ENCODE measurements around the gene CDK19. TPM values are rescaled to one million over a fixed set of nuclear protein-coding genes. Genes with fewer than 3 reads are reported as not detected.

Gene CDK19
- total and polyA plus RNA-seq, 2 of the 13 experiments (the other 11 are each of a cell fraction or from before 2014, with no cell fraction given) = 13.4 to 27.0 TPM

DNA sequence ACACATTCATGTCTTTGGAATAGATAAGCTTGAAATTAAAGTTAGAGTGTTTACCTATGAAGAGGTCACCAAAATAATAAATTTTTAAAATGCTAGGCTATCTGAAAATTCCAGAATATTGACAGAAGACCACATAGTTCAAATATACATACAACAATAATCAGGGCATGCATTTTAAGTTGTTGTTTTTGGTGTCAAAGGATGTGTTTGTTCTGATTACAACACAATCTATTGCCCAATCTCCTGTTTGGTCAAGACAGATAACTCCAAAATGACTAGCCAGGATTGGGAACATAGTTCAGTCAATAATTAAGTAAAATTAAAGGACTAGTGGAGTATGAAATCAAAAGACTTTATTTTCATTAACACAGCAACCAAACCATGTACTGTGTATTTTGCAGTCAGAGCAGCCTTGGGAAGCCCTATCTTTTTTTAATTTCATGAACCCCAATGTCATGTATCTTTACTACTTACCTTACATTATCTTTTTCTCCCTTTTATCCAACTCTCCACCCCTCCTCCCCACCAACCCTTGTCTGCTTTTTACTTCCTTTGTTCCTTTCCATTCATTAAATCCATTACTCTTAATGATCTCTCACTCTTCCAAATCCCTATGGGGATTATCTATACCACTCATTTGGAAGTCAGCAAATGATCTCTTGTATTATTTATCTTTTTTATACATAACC, 111.2 kb downstream of the CDK19 start (continued):
- TF ChIP-seq, protein P1, sequence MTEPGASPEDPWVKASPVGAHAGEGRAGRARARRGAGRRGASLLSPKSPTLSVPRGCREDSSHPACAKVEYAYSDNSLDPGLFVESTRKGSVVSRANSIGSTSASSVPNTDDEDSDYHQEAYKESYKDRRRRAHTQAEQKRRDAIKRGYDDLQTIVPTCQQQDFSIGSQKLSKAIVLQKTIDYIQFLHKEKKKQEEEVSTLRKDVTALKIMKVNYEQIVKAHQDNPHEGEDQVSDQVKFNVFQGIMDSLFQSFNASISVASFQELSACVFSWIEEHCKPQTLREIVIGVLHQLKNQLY (CRISPR knock-in tag; IDR thresholded peaks at IDR 0.05) = peak; percentile 86; the same call in 1 of the 2 replicates
- TF ChIP-seq ISL2 (CRISPR knock-in tag; IDR thresholded peaks at IDR 0.05) = peak; percentile 97
- peak; percentile 37; the same call in 1 of the 2 replicates for TF ChIP-seq ZNF878 (CRISPR knock-in tag; IDR thresholded peaks at IDR 0.05)
- peak; percentile 67; the same call in 1 of the 2 replicates for TF ChIP-seq ATF1 (CRISPR knock-in tag; IDR thresholded peaks at IDR 0.05)
- peak; percentile 50 for TF ChIP-seq HNRNPK (IDR thresholded peaks at IDR 0.05; ENCODE audit: low read depth, low read length, poor library complexity, severe bottlenecking)
- TF ChIP-seq, protein P2, sequence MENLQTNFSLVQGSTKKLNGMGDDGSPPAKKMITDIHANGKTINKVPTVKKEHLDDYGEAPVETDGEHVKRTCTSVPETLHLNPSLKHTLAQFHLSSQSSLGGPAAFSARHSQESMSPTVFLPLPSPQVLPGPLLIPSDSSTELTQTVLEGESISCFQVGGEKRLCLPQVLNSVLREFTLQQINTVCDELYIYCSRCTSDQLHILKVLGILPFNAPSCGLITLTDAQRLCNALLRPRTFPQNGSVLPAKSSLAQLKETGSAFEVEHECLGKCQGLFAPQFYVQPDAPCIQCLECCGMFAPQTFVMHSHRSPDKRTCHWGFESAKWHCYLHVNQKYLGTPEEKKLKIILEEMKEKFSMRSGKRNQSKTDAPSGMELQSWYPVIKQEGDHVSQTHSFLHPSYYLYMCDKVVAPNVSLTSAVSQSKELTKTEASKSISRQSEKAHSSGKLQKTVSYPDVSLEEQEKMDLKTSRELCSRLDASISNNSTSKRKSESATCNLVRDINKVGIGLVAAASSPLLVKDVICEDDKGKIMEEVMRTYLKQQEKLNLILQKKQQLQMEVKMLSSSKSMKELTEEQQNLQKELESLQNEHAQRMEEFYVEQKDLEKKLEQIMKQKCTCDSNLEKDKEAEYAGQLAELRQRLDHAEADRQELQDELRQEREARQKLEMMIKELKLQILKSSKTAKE (CRISPR knock-in tag; IDR thresholded peaks at IDR 0.05; ENCODE audit: borderline replicate concordance) = peak; percentile 69; the same call in 1 of the 2 replicates
- TF ChIP-seq TOPORS (CRISPR knock-in tag; IDR thresholded peaks at IDR 0.05) = 0 out of 2 replicates have a peak, but pooled peaks have one; percentile 34
- peak; percentile 99 for TF ChIP-seq MIXL1 (CRISPR knock-in tag; IDR thresholded peaks at IDR 0.05)
- no peak for TF ChIP-seq ETV6 (CRISPR knock-in tag; conservative IDR thresholded peaks at IDR 0.05)
- TF ChIP-seq SRSF1 (optimal IDR thresholded peaks at IDR 0.05; ENCODE audit: low read depth, low read length) = no peak
- no peak for TF ChIP-seq ZNF121 (CRISPR knock-in tag; IDR thresholded peaks at IDR 0.05)

Measured in HepG2 (cell line).